A204.1 (cell line): ENCODE measurements around the gene ABCA6.
"Not testable (repeated sequence)": the region's sequence is repeated elsewhere in the genome, so short reads cannot be mapped to it uniquely, and the experiment has no call there.

Experiments used
- FAIRE-seq: peaks from 2 replicates; lab custom pipeline; 2012; peaks lifted over from hg19 to GRCh38; lab: Jason Lieb, UNC

The ABCA6 gene

GRCh38 chr17:69141431-69142174, at the start of gene ABCA6:
TSS of gene ABCA6 (minus strand) at chr17:69141895. CDS start at chr17:69140703, 1,192 bp downstream.
- FAIRE-seq: no peak

GRCh38 chr17:69188796-69189195, 47.1 kb upstream of the ABCA6 start:
- FAIRE-seq: no peak

- no peak for FAIRE-seq
These were observed 46.4 kb upstream of the ABCA6 start for GRCh38 chr17:69188064-69188463.

- no peak for FAIRE-seq
These were observed 45.6 kb upstream of the ABCA6 start for GRCh38 chr17:69187294-69187693.

- FAIRE-seq: no peak
These were observed 37.7 kb upstream of the ABCA6 start for GRCh38 chr17:69179227-69179952.

GRCh38 chr17:69176457-69176795, 34.7 kb upstream of the ABCA6 start:
- no peak for FAIRE-seq

GRCh38 chr17:69175625-69176456, 34.1 kb upstream of the ABCA6 start:
- no peak for FAIRE-seq

GRCh38 chr17:69175262-69175624, 33.5 kb upstream of the ABCA6 start:
- no peak for FAIRE-seq

GRCh38 chr17:69173118-69173517, 31.4 kb upstream of the ABCA6 start:
- no peak for FAIRE-seq

GRCh38 chr17:69170377-69170776, 28.7 kb upstream of the ABCA6 start:
- FAIRE-seq: no peak

GRCh38 chr17:69168642-69169041, 26.9 kb upstream of the ABCA6 start:
- not testable (repeated sequence) for FAIRE-seq

GRCh38 chr17:69166957-69167356, 25.3 kb upstream of the ABCA6 start:
- no peak for FAIRE-seq

- FAIRE-seq: no peak
These were observed 22.5 kb upstream of the ABCA6 start for GRCh38 chr17:69164206-69164605.

- no peak for FAIRE-seq
These were observed 17.7 kb upstream of the ABCA6 start for GRCh38 chr17:69159418-69159817.

- no peak for FAIRE-seq
These were observed 12.6 kb upstream of the ABCA6 start for GRCh38 chr17:69154267-69154666.

- no peak for FAIRE-seq
These were observed 8.6 kb upstream of the ABCA6 start for GRCh38 chr17:69150333-69150732.

GRCh38 chr17:69147460-69147859, 5.8 kb upstream of the ABCA6 start:
- FAIRE-seq: no peak

- FAIRE-seq: no peak
These were observed 2.9 kb upstream of the ABCA6 start for GRCh38 chr17:69144331-69145255.

GRCh38 chr17:69143683-69144231, 2.1 kb upstream of the ABCA6 start:
- no peak for FAIRE-seq

GRCh38 chr17:69143151-69143550, 1.5 kb upstream of the ABCA6 start:
- no peak for FAIRE-seq

- FAIRE-seq: no peak
These were observed 594 bp upstream of the ABCA6 start for GRCh38 chr17:69142175-69142802.
